HG03469 (cell line): ENCODE results near the gene EML4.
"Not testable (repeated sequence)": the region's sequence is repeated elsewhere in the genome, so short reads cannot be mapped to it uniquely, and the experiment has no call there.

Experiments
- ATAC-seq: cut with Tn5 transposase; IDR thresholded peaks from one replicate; pipeline ENCODE4 v1.9.1; 2021; ENCODE audit warnings: mild to moderate bottlenecking, moderate library complexity, moderate number of reproducible peaks; ENCODE audit not compliant: unreplicated experiment

The EML4 gene, protein sequence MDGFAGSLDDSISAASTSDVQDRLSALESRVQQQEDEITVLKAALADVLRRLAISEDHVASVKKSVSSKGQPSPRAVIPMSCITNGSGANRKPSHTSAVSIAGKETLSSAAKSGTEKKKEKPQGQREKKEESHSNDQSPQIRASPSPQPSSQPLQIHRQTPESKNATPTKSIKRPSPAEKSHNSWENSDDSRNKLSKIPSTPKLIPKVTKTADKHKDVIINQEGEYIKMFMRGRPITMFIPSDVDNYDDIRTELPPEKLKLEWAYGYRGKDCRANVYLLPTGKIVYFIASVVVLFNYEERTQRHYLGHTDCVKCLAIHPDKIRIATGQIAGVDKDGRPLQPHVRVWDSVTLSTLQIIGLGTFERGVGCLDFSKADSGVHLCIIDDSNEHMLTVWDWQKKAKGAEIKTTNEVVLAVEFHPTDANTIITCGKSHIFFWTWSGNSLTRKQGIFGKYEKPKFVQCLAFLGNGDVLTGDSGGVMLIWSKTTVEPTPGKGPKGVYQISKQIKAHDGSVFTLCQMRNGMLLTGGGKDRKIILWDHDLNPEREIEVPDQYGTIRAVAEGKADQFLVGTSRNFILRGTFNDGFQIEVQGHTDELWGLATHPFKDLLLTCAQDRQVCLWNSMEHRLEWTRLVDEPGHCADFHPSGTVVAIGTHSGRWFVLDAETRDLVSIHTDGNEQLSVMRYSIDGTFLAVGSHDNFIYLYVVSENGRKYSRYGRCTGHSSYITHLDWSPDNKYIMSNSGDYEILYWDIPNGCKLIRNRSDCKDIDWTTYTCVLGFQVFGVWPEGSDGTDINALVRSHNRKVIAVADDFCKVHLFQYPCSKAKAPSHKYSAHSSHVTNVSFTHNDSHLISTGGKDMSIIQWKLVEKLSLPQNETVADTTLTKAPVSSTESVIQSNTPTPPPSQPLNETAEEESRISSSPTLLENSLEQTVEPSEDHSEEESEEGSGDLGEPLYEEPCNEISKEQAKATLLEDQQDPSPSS

DNA sequence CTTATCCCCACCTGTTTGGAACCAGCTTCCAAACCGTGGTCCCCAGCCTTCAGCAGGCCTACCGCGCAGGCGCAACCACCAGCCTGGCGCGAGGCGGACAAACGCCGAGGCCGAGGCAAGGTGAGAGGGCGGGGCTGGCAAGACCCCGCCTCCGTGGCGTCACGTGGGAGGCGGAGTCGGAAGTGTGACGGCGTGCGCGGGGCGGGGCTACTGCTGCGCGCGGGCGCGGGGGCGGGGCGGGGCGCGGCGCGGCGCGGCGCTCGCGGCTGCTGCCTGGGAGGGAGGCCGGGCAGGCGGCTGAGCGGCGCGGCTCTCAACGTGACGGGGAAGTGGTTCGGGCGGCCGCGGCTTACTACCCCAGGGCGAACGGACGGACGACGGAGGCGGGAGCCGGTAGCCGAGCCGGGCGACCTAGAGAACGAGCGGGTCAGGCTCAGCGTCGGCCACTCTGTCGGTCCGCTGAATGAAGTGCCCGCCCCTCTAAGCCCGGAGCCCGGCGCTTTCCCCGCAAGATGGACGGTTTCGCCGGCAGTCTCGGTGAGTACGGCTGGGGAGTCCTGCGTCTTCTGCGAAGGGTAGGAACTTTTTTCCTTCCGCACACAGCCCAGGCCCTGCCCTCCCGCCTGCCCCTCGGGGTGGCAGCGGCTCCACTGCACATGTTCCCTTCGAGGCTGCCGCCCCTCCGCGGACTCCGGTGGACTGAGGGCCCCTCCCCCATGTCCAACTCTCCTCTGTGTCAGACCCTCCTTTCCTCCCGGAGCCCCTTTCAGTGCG is at the start of gene EML4:
Gene EML4 (plus strand): TSS at position 254 of the 774 bp plus-strand sequence. CDS start 259 bp downstream, at position 513.
- ATAC-seq = peak; percentile 76

GRCh38 chr2:42123426-42123825 is 45.7 kb upstream of the EML4 start:
- ATAC-seq = no peak

- ATAC-seq = peak; percentile 51
These were observed 45.0 kb upstream of the EML4 start for GRCh38 chr2:42124011-42124785.

GRCh38 chr2:42125841-42126594 is 43.1 kb upstream of the EML4 start:
- no peak for ATAC-seq

DNA sequence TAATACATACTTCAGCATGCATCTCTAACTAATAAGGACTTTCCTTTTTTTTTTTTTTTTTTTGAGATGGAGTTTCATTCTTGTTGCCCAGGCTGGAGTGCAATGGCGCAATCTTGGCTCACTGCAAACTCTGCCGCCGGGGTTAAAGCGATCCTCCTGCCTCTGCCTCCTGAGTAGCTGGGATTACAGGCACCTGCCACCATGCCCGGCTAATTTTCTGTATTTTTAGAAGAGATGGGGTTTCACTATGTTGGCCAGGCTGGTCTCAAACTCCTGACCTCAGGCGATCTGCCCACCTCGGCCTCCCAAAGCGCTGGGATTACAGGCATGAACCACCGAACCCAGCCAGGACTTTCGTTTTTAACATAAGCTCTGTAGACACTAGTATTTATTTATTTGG is 42.3 kb upstream of the EML4 start:
- not testable (repeated sequence) for ATAC-seq

GRCh38 chr2:42127425-42128424 is 41.4 kb upstream of the EML4 start:
- peak; percentile 70 for ATAC-seq

- no peak for ATAC-seq
These were observed 40.2 kb upstream of the EML4 start for GRCh38 chr2:42128721-42129486.

- no peak for ATAC-seq
These were observed 39.7 kb upstream of the EML4 start for GRCh38 chr2:42129487-42129852.

- no peak for ATAC-seq
These were observed 39.2 kb upstream of the EML4 start for GRCh38 chr2:42129947-42130346.

DNA sequence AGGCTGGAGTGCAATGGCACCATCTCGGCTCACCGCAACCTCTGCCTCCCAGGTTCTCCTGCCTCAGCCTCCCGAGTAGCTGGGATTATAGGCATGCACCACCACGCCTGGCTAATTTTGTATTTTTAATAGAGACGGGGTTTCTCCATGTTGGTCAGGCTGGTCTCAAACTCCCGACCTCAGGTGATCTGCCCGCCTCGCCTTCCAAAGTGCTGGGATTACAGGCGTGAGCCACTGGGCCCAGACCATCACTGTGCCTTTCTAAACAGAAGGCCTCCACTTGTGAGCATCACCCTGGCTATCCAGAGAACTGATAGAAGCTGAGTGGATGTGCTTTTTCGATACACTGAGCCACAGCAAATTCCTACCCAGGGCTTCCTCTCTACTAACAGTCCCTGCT is 38.3 kb upstream of the EML4 start:
- not testable (repeated sequence) for ATAC-seq

- ATAC-seq = no peak
These were observed 36.8 kb upstream of the EML4 start for GRCh38 chr2:42132191-42132965.

DNA sequence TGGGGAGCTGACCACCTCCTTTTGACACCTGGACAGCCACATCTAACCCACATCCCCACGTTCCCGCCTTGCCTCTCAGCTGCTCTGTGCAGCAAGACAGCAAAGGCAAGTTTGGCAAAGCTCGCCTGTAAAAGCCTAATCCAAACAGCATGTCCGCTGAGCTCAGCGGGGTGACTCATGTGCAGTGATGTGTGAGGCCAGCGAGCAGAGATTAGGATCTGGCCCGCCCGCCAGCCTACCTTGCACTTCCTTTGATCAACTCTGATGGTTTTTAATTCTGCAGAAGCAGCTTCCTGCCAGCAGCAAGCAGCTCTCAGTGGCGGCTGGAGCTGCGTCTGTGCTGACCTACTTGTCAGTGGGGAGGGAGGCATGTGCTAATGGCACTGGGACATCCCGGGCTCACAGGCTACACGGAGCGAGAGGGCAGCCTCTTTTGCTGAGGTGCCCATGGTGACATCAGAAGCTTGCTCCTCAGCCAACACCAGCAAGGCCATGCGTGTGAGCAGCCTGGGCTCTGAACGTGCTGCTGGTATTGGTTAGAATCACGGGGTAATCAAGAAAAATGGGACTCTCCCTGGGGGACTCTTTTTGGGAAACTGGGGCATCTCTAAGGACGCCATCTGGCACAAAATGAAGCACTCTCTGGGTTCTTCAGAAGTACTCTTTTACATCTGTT is 36.0 kb upstream of the EML4 start:
- peak; percentile 74 for ATAC-seq

DNA sequence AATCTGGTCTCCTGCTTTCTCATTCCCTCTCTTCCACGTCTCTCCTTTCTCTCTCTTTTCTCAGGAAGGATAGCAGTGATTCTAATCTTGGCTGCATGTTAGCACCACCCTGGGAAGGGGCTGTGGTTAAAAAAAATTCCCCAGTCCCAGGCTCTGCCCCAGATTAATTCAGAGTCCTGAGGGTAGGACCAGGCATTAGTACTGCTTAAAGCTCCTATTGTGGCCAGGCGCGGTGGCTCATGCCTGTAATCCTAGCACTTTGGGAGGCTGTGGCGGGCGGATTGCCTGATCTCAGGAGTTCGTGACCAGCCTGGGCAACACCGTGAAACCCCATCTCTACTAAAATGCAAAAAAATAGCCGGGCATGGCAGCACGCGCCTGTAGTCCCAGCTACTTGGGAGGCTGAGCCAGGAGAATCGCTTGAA is 35.4 kb upstream of the EML4 start:
- ATAC-seq = no peak

DNA sequence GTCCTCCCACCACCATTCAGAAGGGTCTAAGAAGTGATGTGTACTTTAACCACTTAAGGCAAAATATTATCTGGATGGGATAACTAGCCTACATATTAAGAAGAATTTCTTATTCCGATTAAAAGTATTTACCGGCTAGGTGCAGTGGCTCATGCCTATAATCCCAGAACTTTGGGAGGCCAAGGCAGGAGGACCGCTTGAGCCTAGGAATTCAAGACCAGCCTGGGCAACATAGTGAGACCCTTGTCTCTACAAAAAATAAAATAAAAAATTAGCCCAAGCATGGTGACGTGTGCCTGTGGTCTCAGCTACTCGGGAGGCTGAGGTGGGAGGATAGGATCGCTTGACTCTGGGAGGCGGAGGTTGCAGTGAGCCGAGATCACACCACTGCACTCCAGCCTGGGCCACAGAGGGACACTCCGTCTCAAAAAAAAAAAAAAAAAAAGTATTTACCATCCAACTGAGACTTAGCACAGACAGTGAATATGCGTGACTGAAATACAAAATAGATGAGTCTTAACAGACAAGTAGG is 34.7 kb upstream of the EML4 start:
- not testable (repeated sequence) for ATAC-seq

DNA sequence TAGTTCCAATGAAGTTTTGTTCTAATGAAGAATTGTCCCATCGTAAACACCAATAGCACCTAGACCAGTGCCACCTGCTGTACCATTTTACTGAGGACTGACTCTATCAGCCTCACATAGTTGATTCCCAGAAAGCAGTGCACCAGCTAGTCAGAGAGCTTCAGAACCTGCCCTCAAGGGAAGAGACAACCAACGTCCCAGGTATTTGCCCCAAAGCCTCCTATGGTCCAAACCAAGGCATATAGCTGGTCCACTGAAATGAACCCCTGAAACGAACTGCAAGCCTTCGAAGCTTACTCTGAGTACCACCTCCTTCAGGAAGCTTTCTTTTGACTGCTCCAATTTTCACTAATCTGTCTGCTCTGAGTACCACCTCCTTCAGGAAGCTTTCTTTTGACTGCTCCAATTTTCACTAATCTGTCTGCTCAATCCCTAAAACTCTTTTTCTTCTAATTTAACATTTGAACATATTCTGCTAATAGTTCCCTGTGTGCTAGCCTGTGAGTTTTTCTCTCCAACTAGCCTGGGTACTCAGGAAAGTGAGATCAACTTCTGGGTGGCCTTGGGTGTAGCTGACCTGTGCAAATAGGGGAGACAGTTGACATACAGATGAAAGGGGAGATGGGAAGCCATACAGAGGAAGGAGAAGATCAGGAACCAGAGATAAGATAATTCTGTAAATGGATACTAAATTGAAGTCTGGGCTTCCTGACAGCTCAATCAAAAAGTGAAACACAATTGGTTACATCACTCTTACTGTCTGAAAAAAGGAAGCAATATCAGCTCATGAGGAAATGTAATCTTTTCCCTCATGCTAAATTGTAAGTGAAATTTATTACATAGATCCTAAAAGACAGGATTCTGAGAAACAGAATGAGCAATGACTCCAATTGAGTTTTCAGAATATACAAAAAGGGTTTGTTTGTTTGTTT is 33.5 kb upstream of the EML4 start:
- ATAC-seq = no peak
